ENCODE results near the gene OSBPL5.
"Not testable (repeated sequence)": the region's sequence is repeated elsewhere in the genome, so short reads cannot be mapped to it uniquely, and the experiment has no call there.

The OSBPL5 gene

GRCh38 chr11:3120071-3120792 lies 44.9 kb downstream of the OSBPL5 start:
- DNase-seq, result no peak

- no peak for DNase-seq
Measured at GRCh38 chr11:3119141-3119821, 45.8 kb downstream of the OSBPL5 start.

GRCh38 chr11:3115321-3115720 lies 49.8 kb downstream of the OSBPL5 start:
- no peak for DNase-seq

DNA sequence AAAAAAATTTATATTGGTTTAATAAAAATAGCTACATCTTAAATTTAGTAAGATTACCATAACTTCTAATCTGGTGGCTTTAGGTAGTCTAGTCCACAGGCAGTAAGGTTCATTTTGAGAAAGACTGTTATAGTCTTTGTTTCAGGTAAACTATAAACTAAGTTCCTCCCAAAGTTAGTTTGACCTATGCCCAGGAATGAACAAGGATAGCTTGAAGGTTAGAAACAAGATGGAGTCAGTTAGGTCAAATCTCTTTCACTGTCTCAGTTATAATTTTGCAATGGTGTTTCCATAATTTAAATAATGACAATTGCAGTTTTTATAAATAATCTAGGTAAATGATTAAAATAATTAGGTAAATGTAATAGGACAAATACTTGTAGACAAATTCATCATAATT lies 51.4 kb downstream of the OSBPL5 start:
- DNase-seq, result not testable (repeated sequence)

DNA sequence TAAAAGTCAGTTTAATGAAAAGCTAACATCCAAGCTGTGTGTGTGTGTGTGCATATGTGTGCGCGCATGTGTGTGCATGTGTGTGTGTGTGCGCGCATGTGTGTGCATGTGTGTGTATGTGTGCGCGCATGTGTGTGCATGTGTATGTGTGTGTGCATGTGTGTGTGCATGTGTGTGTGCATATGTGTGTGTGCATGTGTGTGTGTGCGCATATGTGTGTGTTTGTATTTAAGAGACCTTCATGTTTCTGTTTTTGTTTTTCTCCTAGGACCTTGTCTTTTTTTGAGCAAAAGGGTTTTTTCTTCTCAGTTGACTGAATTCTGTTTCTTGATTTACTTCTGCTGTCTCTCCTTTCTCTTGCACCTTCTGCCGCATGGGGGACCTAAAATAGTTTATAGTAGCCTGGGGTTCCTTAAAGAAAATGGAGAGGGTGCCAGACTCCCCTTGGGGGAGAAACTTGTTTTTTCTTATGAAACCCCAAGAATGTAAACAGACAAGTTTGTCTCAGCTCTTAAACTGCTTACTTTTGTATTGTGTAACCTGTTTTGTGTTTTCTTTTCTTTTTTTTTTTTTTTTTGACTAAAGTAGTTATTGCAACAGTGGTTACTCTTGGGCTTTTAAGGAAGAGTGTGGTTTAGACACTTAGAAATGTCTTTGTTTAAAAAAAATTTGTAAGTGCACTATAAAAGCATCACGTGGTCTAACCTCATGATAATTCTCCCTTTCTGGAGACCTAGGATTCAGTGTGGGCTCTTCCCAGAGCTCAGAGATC lies 53.0 kb downstream of the OSBPL5 start:
- DNase-seq, result no peak

DNA sequence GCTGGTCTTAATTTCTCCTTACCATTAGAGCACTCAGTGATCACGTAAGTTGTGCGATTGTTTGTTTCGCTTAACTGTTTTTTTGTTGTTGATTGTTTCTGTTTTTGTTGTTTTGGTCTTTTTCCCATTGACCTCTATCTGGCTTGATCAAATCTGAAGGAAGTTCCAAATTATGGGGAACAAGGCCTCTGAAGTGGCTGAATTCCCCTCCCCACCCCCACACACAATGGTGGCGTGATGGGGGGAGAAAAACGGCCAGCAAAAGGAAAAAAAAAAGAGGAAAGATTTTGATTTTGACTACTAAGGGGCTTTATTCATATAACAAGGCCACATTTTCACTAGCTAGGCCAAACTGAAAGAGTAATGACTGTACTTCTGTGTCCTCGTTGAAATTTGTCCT lies 53.6 kb downstream of the OSBPL5 start:
- no peak for DNase-seq

- DNase-seq, result peak; percentile 51
Measured at GRCh38 chr11:3109921-3110706, 55.0 kb downstream of the OSBPL5 start.

DNA sequence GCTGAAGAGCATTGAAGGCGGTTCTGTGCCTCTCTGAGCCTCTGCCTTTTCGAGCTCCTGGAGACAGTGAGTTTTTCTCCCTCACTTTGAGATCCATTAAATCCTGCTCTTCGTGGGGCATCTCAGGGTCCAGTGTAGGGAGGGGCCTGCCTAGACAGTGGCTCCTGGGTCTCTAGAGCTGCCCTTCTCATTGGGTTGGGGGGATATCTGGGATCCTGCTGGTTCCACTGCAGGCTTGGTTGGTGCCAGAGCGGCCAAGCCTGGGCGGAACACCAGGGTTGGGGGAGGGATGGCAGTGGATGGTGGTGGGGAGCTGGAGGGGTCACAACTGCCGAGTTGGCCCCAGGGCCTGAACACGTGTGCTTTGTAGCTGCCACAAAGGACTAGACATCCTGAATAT lies 55.7 kb downstream of the OSBPL5 start:
- no peak for DNase-seq

DNA sequence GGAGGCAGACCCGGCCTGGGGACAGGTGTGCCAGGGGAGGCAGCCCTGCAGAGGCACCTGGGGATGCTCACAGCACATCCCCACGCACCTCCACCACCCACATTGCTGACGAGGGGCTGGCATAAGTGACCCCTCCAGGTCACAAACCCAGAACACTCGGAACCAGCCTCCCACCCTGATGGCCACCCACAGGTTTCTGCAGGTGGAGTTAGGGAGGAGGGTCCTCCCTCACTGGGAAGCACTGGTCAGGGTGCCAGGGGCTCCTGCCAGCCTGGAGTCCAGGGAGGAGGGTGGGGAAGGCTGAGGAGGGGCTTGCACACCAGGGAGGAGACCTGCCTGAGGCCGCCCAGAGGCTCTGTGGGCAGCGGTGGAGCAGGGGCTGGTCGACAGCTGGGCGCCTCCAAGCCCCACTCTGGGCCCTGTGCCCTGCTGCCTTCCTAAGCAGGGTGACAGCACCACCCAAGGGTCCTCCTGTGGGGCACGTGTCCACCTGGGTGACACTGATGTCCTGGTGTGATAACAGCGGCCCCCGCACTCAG lies 56.9 kb downstream of the OSBPL5 start:
- DNase-seq, result no peak

DNA sequence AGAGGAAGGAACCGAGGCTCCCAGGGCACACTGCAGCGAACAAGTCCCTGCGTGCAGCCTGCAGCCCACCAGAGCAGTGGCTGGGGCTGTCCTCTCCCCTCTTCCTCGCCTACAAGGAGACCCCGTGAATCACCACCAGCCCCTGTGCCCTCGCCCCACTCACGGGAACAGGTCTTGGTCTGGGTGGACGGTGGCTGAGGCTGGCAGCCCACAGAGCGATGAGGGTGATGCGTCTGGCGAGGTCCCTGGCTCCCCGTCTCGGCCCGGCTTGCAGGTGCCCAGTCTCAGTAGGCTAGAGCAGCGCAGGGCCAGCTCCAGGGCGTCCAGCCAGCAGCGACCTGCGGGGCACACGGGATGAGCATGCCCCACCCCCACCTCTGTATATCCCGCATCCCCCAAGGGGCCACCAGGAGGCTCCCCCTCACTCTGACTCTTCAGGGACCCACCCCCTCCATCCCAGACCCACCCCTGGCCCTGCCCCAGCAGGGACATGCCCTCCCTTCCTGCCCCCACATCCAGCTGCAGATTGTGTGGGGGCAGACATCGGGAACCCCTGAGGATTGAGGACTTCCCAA lies 57.4 kb downstream of the OSBPL5 start:
- DNase-seq, result no peak

- DNase-seq, result no peak
Measured at GRCh38 chr11:3106736-3107524, 58.2 kb downstream of the OSBPL5 start.

GRCh38 chr11:3105791-3106735 lies 59.0 kb downstream of the OSBPL5 start:
- DNase-seq, result no peak

GRCh38 chr11:3104961-3105790 lies 59.9 kb downstream of the OSBPL5 start:
- DNase-seq, result no peak

- no peak for DNase-seq
Measured at GRCh38 chr11:3104051-3104714, 60.9 kb downstream of the OSBPL5 start.

GRCh38 chr11:3103076-3103475 lies 62.0 kb downstream of the OSBPL5 start:
- DNase-seq, result no peak

GRCh38 chr11:3102641-3102921 lies 62.5 kb downstream of the OSBPL5 start:
- no peak for DNase-seq

DNA sequence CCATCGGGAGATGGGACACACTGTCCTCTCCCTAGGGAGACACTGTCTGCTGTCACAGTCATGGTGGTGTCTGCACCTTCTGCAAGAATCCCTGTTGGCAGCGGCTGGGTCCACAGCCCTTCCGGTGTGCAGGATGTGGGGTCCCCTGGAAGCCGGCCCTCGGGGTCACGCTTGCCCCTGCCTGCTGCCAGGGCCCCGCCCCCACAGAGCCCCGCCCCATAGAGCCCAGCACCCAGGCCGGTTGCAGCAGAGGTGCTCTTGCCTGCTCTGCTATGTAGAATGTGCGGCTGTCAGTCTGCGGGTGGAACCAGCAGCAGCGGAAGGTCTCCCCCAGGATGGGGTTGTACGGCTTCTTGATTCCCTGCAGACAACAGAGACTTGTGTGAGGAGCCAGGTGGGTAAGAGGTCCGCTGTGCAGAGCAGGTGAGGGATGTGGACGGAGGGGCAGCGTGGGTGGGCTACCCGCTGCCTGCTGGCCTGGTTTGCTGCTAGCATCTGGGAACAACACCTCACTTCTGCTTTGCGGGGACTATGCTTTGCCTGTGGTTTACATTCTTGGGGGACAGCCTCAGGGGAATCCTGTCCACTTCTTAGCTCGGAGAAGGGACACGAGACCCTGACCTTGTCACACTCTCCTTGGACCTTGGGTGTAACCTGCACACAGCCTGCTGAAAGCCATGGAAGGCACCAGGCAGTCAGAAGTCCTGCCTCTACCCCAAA lies 63.0 kb downstream of the OSBPL5 start:
- no peak for DNase-seq

DNA sequence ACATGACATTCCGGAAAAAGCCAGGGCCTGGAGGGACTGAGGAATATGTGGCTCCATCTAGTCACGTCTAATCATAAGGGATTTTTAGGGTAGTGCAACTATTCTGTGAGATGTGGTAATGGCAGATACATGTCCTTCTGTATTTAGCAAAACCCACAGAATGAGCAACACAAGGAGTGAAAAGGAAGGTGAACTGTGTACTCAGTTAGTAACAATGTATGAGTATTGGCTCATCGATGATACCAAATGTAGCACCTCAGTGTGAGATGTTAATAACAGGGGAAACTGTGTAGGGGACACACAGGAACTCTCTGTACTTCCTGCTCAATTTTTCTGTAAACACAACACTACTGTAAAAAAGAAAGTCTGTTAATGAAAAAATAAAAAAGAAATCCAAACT lies 65.9 kb downstream of the OSBPL5 start:
- peak; percentile 11 for DNase-seq
